GM21529 (cell line): Measurements from ENCODE around the gene PCYOX1L.

Source experiments
- ATAC-seq: cut with Tn5 transposase; IDR thresholded peaks from one replicate; pipeline ENCODE4 v1.9.1; 2021; ENCODE audit not compliant: unreplicated experiment

PCYOX1L gene

GRCh38 chr5:149333711-149334443 is 24.0 kb upstream of the PCYOX1L start:
- ATAC-seq, result no peak

DNA sequence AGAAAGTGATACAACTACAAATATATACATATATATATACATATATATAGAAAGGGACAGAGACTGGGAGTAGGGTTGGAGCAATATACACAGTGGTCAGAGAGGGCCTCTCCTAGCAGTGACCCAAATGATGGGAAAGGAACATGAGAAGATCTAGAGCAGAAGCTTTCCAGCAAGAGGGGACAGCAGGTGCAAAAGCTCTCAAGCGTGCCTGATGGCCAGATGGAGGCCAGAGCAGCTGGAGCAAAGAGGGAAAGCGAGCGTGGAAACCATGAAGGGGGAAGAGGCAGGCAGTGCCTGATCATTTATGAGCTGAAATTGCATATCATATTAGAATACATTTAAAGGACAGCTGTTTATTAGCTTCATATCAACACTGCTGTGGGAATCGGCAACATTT is 20.1 kb upstream of the PCYOX1L start:
- no peak for ATAC-seq

DNA sequence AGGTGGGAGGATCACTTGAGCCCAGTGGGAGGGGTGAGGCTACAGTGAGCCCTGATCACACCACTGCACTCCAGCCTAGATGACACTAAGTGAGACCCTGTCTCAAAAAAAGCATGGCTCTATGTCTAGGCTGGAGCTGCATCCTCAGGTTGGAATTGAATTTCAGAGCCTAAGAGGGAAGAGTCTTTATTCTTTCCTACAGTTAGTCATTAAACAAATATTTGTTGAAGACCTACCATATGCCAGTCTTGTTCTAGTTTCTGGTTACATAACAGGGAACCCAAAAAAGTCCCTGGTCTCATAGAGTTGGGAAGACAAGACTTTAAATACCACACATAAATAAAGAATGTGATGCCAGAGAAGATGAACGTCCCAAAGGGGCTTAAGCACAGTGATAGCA is 19.5 kb upstream of the PCYOX1L start:
- ATAC-seq, result no peak

DNA sequence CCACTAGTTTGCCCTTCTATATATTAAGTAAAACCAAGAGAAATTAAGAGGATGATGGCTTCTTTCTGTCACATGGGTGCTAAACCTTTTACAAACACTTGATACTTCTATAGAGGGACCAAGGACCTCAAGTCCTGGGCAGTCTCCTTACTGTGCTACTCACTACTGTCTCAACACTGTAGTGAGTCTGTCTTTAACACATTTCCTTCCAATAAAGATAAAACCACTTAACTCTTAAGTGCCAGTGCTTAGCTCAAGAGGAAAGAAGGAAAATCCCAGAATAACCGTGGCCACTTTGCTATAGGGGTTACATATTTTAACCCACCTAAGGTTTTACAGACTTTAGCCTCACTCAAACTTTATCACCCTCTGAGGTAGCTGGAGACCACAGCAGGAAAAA is 16.9 kb upstream of the PCYOX1L start:
- ATAC-seq, result no peak

GRCh38 chr5:149341876-149342275 is 16.0 kb upstream of the PCYOX1L start:
- ATAC-seq, result no peak

DNA sequence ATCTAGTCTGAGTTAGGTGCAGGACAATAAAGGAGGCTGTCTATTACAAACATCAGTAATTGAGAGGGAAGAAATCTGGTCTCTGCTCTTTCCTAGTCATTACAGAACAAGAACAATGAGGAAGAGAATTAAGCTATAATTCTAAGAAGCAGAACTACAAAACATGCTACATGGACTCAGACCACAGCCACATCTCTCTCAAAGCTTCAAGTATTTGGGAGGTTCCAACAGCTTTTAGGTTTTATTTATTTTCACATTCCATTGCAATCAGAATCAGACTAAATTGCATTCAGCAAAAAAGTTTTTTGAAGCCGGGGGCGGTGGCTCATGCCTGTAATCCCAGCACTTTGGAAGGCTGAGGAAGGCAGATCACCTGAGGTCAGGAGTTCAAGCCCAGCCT is 13.7 kb upstream of the PCYOX1L start:
- ATAC-seq, result no peak

DNA sequence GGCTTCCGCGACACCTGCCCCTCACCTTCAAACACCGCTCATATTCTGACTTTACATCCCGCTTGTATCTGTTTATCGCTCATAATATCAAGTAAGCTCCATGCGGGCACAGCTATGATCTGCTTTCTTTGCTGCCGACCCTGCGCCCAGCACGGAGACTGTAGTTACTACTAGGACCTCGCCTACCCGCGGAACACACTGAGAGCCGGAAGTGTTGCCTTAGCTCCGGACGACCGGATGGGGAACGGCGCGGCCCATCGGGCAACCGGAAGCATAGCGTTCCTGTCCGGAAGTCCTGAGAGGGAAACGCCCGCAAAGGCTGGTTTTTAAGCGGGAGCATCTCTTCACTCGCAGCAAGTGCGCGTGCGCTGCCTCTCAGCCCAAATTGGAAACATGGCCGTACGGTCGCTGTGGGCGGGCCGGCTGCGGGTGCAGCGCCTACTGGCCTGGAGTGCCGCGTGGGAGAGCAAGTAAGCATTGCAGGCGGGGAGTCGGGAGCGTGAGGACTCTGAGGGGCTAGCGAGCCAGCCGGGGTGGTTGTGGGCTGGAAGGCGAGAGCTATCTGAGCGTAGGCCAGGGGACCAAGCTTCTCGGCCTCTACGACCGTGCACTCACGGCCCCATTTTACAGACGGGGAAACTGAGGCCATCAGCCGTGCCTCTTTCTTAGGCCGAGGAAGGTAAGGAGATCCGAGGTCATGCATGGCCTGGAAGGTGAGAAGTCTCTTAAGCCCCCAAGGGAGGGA is 12.5 kb upstream of the PCYOX1L start, which contains the start of gene GRPEL2:
GRPEL2 (plus strand) TSS at position 353 of the 745 bp plus-strand sequence; CDS start at position 394, 41 bp downstream.
- ATAC-seq, result peak; percentile 98

DNA sequence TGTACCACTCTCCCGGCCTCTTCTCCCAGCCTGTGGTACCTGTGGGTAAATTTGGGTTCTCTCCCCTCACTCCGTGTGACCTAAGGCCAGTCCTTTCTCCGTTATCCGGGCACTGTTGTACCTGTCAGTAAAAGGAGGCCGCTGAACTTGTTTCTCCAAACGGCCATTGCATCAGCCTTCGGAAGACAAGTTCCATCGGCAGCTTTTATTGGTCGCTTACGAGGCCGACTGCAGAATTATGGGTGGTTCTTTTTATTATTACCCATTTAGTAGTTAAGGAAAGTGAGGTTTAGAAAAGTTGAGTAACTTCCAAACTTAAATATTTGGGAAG is 12.0 kb upstream of the PCYOX1L start:
- ATAC-seq, result peak; percentile 3

GRCh38 chr5:149348518-149348917 is 9.3 kb upstream of the PCYOX1L start:
- no peak for ATAC-seq

DNA sequence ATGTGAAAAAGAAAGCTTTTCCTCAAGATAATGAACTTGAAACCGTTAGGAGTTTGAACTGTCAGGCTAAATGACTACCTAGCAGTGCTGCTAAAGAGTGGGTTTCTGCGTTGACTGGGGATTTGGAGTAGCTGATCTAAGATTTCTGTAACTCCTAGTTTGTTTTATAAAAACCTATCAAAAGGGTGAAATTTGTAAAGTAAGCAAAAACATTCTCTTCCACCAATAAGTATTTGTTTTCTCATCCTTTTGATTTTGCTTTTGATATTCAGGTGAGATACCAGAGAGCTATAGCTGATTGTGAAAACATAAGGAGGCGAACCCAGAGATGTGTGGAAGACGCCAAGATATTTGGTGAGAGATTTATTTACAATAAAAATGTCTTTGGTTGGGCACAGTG is 8.5 kb upstream of the PCYOX1L start:
- ATAC-seq, result no peak

- ATAC-seq, result no peak
Observed at GRCh38 chr5:149352169-149352568, 5.7 kb upstream of the PCYOX1L start.

DNA sequence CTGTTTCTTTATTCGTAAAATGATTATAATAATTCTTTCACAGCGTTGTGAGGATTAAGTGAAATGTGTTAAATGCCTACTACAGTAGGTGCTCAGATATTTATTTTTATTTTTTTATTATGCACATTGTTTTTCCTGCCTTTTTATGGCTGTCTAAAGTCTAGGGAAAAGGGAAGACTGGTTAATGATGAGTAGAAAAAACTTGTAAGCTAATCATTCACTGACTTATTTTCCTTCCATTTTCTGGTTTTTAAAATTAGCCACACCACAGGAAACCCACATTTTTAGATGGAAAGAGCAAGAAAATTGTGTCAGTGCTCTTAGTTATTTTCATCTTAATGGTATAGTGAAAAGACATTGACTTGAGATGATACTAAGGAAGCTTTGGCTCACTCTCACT is 3.9 kb upstream of the PCYOX1L start:
- ATAC-seq, result no peak

DNA sequence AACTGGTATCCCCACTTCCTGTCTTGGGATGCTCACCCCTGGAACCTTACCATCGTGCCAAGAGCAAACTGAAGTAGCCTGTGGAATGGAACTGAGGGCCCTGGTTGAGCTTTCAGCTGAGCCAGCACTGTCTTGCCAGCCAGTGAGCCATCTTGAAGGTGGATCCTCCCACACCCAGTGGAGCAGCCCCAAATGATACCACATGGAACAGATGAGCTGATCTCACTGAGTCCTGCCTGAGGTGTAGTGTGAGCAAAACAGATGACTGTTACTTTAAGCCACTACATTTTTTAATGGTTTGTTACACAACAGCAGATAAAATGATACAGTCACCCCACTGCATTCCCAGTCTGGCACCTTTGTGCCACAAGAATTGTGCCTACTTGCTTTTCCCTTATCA is 2.2 kb upstream of the PCYOX1L start:
- no peak for ATAC-seq

DNA sequence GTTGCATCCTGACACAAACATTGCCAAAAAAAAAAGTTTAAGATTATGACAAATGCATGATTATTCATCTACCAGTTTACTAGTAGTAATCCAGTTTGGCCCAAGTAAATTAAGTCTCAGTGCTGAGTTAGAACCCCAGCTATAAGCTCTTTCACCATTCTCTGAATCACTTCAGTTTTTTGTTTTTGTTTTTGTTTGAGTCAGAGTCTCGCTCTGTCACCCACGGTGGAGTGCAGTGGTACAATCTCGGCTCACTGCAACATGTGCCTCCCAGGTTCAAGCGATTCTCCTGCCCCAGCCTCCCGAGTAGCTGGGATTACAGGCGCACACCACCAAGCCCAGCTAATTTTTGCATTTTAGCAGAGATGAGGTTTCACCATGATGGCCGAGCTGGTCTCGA is 1.5 kb upstream of the PCYOX1L start:
- no peak for ATAC-seq

GRCh38 chr5:149358294-149358651 is 427 bp downstream of the PCYOX1L start:
- peak; percentile 17 for ATAC-seq

- no peak for ATAC-seq
Observed at GRCh38 chr5:149358868-149359495, 1.1 kb downstream of the PCYOX1L start.

DNA sequence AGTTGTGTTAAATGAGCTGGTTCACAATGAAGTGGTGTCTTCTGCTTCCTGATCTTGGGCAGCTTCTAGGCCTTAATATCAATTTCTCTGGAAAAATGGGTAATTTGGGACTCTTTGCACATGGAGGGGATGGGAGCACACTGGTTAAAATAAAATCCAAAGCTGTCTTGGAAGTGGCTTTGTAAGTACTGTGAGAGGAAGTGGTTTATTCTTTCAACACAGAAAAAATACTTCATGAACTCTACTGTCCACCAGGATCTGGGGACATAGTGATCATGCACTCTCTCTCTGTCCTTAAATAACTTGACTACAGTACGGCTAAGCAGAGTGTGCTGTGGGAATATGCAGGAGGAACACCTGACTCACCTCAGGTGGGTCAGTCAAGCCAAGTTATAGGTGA is 2.4 kb downstream of the PCYOX1L start:
- ATAC-seq, result no peak

GRCh38 chr5:149362541-149362940 is 4.7 kb downstream of the PCYOX1L start:
- no peak for ATAC-seq

GRCh38 chr5:149363358-149363757 is 5.5 kb downstream of the PCYOX1L start:
- no peak for ATAC-seq

DNA sequence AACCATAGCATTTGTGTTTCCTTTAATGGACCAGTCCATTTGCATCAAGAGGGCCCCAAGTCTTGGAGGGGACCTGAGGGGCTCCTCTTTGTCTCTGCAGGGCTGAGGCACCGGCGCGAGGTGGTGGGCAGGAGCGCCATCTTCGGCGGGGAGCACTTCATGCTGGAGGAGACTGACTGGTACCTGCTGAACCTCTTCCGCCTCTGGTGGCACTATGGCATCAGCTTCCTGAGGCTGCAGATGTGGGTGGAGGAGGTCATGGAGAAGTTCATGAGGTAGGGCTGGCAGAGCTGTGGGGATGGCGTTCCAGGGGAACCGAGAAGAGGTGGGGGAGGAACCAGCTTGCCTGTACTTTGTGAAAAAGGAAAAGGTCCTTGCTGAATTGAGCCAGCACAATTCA is 6.1 kb downstream of the PCYOX1L start:
- no peak for ATAC-seq

DNA sequence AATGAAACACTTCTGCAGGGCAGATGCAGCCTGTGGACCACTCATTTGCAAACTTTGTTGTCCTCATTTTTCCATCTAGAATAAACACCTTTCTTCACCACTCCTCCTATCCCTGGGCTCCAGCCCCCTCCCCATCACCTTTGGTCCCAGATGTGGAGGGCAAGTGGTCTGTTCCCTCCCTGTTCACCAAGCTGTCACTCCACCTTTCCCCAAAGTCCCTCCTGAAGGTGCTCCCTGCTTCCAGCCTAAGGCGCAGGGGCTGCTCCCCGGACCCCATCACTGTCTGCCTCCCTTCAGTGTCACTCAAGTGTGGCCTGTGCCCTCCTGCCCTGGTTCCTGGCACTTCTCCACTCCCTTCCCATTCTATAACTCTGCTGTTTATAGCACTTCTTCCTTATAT is 6.9 kb downstream of the PCYOX1L start:
- no peak for ATAC-seq

DNA sequence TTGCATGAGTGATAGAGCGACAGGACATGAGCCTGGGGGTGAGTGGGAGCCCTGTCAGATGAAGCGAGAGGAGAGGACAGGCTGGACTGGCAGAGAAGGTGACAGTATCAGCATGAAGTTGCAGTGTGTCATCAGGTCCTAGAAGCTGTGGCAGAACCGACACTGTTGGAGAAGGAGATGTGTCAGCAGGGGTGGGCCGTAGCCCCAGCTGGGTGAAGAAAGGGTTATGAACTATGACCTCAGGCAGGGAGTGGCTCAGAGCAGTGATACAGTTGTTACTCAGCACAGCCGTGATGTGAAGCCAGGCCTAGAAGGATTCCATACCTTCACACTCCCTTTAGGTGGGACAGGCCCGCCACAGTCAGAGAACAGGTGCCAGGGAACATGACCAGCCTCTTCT is 7.6 kb downstream of the PCYOX1L start:
- no peak for ATAC-seq
